ENCODE measurements around the gene CCR5AS.
"Not testable (repeated sequence)": the region's sequence is repeated elsewhere in the genome, so short reads cannot be mapped to it uniquely, and the experiment has no call there.

CCR5AS gene

DNA sequence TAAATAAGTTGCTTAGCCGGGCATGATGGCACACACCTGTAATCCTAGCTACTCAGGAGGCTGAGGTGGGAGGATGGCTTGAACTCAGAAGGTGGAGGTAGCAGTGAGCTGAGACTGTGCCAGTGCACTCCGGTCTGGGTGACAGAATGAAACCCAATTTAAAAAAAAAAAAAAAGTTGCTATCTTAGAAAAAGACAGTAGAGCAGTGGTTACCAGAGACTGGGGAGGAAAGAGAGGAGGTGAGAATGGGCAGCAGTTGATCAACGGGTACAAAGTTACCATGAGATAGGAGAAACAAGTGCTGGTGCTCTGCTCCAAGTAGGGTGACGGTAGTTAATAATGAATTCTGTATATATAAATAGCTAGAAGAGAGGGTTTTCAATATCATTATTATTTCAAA, 53.8 kb downstream of the CCR5AS start:
- no peak for DNase-seq

GRCh38 chr3:46351646-46352045, 55.2 kb downstream of the CCR5AS start:
- DNase-seq, result no peak

GRCh38 chr3:46350262-46350565, 56.7 kb downstream of the CCR5AS start:
- DNase-seq, result no peak

- DNase-seq, result no peak
Measured at GRCh38 chr3:46349484-46350261, 57.2 kb downstream of the CCR5AS start.

- no peak for DNase-seq
Measured at GRCh38 chr3:46348823-46349482, 57.9 kb downstream of the CCR5AS start.

DNA sequence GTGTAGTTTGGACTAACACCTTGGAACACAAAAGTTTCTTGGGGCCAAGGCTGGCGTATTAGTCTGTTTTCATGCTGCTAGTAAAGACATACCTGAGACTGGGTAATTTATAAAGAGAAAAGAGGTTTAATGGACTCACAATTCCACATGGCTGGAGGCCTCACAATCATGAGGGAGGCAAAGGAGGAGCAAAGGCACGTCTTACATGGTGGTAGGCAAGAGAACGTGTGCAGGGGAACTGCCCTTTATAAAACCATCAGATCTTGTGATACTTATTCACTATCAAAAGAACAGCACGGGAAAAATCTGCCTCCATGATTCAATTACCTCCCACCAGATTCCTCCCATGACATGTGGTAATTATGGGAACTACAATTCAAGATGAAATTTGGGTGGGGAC, 62.4 kb downstream of the CCR5AS start:
- DNase-seq, result no peak

GRCh38 chr3:46338840-46339239, 68.0 kb downstream of the CCR5AS start:
- DNase-seq, result no peak

GRCh38 chr3:46337911-46338310, 69.0 kb downstream of the CCR5AS start:
- no peak for DNase-seq

- DNase-seq, result no peak
Measured at GRCh38 chr3:46335541-46335940, 71.3 kb downstream of the CCR5AS start.

- DNase-seq, result no peak
Measured at GRCh38 chr3:46334741-46335478, 72.0 kb downstream of the CCR5AS start.

DNA sequence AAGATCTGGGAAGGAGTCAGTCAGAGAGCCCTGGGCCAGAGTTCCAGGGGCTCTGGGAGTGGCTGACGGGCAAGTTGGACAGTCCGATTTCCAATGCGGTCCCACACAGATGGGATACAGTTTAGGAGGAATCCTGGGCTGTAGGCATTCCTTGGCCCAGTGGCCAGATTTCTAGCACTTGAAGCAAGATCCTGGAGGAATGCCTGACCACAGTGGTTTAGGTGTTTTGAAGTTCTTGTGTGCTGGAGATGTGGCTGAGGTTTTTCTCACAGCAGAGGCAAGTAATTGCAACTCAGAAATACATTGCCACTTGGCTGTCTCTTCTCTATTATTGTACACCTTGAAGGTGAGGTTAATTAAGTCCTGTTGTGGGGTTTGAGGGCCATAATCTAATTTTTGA, 76.2 kb downstream of the CCR5AS start:
- DNase-seq, result not testable (repeated sequence)

GRCh38 chr3:46325645-46326300, 81.1 kb downstream of the CCR5AS start:
- DNase-seq, result no peak

DNA sequence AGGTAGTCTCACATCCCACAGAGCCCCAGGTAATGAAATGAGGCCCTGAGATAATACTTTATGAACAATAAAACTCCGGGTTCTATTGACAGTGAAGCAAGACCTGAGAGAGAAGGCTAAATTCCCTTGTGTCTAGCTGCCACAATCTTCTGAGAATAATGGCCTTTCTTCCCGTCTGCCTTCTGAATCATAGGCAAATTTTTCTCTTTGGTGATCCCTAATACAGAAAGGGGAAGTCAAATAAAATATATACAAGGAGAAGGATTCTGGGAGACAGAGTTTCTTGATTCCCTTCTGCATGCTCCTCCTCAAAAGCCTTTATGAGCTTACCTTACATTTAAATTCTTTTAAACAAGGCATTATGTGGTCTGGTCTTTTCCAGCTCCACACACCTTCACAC, 82.8 kb downstream of the CCR5AS start:
- DNase-seq, result no peak

GRCh38 chr3:46321461-46322104, 85.3 kb downstream of the CCR5AS start:
- no peak for DNase-seq

DNA sequence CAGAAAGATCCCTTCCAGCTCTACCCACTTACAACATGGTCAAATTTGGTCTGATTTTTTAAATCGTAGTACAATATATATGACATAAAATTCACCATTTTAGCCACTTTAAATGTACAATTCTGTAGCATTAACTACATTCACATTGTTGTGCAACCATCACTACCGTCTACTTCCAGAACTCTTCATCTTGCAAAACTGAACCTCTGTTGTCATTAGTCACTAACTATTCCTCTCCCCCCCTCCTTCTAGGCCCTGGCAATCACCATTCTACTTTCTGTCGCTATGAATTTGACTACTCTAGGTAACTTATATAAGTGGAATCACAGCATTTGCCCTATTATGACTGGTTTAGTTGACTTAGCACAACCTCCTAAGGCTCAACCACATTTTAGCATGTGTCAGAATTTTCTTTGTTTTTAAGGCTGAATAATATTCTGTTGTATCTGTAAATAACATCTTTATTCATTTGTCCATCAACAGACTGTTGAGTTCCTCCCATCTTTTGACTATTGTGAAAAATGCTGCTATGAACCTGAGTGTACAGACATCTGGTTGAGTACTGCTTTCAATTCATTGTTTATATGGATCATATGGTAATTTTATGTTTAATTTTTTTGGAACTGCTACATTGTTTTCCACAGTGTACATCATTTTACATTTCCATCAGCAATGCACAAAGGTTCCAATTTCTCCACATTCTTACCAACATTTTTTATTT, 88.5 kb downstream of the CCR5AS start:
- DNase-seq, result no peak

- DNase-seq, result no peak
Measured at GRCh38 chr3:46316206-46316605, 90.7 kb downstream of the CCR5AS start.

DNA sequence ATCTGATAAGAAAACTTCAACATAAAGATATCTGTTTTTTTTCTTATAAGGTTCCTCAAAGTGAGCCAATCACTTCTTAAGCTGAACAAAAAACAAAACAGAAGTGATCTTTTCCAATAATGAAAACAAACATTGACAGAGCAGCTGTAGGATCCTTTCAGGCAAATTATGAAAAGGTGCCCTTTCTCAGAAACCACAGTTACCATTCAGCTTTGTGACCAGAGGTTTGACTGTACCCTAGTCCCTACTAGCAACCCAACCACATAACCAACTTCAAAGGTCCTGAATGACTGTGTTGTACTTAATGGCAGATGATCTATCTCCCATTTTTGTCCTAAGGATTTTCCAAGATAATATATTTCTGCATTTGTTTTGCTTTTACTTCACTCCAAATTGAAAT, 92.3 kb downstream of the CCR5AS start:
- DNase-seq, result no peak
